Effector memory CD4-positive, alpha-beta T cell (primary cell): ENCODE data around the gene SEMA4D.
"Not testable (repeated sequence)": the region's sequence is repeated elsewhere in the genome, so short reads cannot be mapped to it uniquely, and the experiment has no call there.

Source experiments
- DNase-seq, 3 donors: peaks; one replicate each; pipeline ENCODE4 v3.0.0-alpha.2; 2020
- H3K27ac ChIP-seq: 2 replicates; pipeline ENCODE4 v1.7.0; 2013; ENCODE audit warnings: mild to moderate bottlenecking, low read length, moderate library complexity; ENCODE audit not compliant: insufficient read depth, poor library complexity, severe bottlenecking
- H3K27me3 ChIP-seq: replicated peaks from 2 replicates; pipeline ENCODE4 v1.7.0; 2013; ENCODE audit warnings: mild to moderate bottlenecking, low read length; ENCODE audit not compliant: insufficient read depth, control insufficient read depth, poor library complexity, severe bottlenecking
- H3K36me3 ChIP-seq: 2 replicates; pipeline ENCODE4 v1.7.0; 2013; ENCODE audit warnings: mild to moderate bottlenecking, low read length, moderate library complexity; ENCODE audit not compliant: control insufficient read depth, insufficient read depth
- H3K4me1 ChIP-seq: 2 replicates; pipeline ENCODE4 v1.7.0; 2013; ENCODE audit warnings: low read length, mild to moderate bottlenecking; ENCODE audit not compliant: control insufficient read depth, insufficient read depth, poor library complexity, severe bottlenecking
- H3K4me3 ChIP-seq: 2 replicates; pipeline ENCODE4 v1.7.0; 2013; ENCODE audit warnings: low read length, low read depth, mild to moderate bottlenecking; ENCODE audit not compliant: insufficient read depth, poor library complexity, severe bottlenecking
- H3K9me3 ChIP-seq: 2 replicates; pipeline ENCODE4 v1.7.0; 2013; ENCODE audit warnings: mild to moderate bottlenecking, low read length, moderate library complexity; ENCODE audit not compliant: control insufficient read depth

SEMA4D gene

DNA sequence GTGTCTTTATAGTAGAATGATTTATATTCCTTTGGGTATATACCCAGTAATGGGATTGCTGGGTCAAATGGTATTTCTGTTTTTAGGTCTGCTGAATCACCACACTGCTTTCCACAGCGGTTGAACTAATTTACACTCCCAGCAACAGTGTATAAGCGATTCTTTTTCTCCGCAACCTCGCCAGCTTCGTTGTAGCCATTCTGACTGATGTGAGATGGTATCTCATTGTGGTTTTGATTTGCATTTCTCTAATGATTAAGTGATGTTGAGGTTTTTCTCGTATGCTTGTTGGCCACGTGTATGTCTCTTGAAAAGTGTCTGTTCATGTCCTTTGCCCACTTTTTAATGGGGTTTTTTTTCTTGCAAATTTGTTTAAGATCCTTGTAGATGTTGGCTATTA is 154.1 kb downstream of the SEMA4D start:
- DNase-seq, result not testable (repeated sequence)

DNA sequence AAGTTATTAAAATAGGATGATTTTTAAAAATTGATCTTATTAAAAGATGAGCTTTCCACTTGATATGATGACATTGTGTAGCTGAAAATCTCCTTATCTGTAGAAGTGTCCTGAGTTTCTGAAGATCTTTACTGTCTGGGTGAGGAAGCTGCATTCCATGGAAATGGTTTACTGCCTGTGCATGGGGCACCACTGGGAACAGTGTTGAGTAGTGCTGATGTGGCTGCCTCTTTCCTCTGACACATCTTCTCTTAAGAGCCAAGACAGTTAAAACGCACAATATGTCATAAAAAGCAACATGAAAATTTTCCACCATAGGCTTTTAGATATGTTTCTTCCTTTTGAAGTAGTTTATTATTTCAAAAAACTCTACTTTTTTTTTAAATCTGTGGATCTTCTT is 155.0 kb downstream of the SEMA4D start:
- no peak for DNase-seq
- no peaks in the 10 kb centered on the region for H3K27me3 ChIP-seq
- H3K4me3 ChIP-seq, result no peak overlapping the region
- H3K4me1 ChIP-seq, result no peaks in the 10 kb centered on the region
- H3K27ac ChIP-seq, result no peak overlapping the region
- H3K36me3 ChIP-seq, result peaks cover 74% of the 10 kb centered on the region
- H3K9me3 ChIP-seq, result no peaks in the 10 kb centered on the region

More for the DNA sequence above, 154.1 kb downstream of the SEMA4D start:
- not testable (repeated sequence) for H3K4me3 ChIP-seq, H3K9me3 ChIP-seq, H3K27ac ChIP-seq, H3K4me1 ChIP-seq, H3K27me3 ChIP-seq
- H3K36me3 ChIP-seq, result peaks cover 81% of the 10 kb centered on the region

GRCh38 chr9:89342213-89342612 is 155.7 kb downstream of the SEMA4D start:
- no peaks in the 10 kb centered on the region for H3K9me3 ChIP-seq
- peaks cover 74% of the 10 kb centered on the region for H3K36me3 ChIP-seq
- no peak overlapping the region for H3K4me3 ChIP-seq
- no peak overlapping the region for H3K27ac ChIP-seq
- H3K4me1 ChIP-seq, result no peaks in the 10 kb centered on the region
- no peak for DNase-seq
- H3K27me3 ChIP-seq, result no peaks in the 10 kb centered on the region

- Histone ChIP-seq H3K4me1 (no peaks in the 10 kb centered on the region), H3K27me3 (no peaks in the 10 kb centered on the region), H3K4me3 (no peak overlapping the region), H3K36me3 (peaks cover 62% of the 10 kb centered on the region), H3K9me3 (no peaks in the 10 kb centered on the region), H3K27ac (no peak overlapping the region)
- no peak for DNase-seq
Observed at GRCh38 chr9:89340332-89340731, 157.6 kb downstream of the SEMA4D start.

- H3K36me3 ChIP-seq, result peaks cover 59% of the 10 kb centered on the region
- H3K27ac ChIP-seq, result no peak overlapping the region
- no peaks in the 10 kb centered on the region for H3K9me3 ChIP-seq
- no peaks in the 10 kb centered on the region for H3K27me3 ChIP-seq
- no peaks in the 10 kb centered on the region for H3K4me1 ChIP-seq
- H3K4me3 ChIP-seq, result no peak overlapping the region
- no peak for DNase-seq
Observed at GRCh38 chr9:89339807-89340206, 158.1 kb downstream of the SEMA4D start.

DNA sequence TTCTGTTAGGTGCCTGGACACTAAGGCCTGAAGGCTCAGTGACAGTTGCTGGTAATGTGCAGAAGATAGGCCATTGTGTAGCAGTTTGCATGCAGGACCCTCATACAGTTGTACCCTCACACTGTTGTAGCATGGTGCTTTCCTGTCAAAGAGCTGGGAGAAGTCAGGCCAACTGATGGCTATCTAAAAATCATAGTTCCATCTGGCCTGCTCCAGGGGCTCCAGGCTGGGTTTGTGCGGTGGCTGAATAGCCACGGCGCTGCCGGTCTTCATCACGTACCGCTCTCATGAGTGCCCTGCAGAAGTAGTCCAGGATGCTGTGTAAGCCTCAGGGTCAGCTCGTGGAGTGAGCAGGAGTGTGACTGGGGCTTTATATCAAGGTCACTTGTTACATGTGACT is 167.4 kb downstream of the SEMA4D start:
- Histone ChIP-seq H3K27ac (no peak overlapping the region), H3K27me3 (no peaks in the 10 kb centered on the region), H3K4me3 (no peak overlapping the region), H3K36me3 (peaks cover 75% of the 10 kb centered on the region), H3K9me3 (no peaks in the 10 kb centered on the region), H3K4me1 (no peaks in the 10 kb centered on the region)
- no peak for DNase-seq

- Histone ChIP-seq H3K36me3 (peaks cover 76% of the 10 kb centered on the region), H3K4me1 (no peaks in the 10 kb centered on the region), H3K27ac (no peak overlapping the region), H3K4me3 (no peak overlapping the region), H3K27me3 (no peaks in the 10 kb centered on the region), H3K9me3 (no peaks in the 10 kb centered on the region)
- no peak for DNase-seq
Observed at GRCh38 chr9:89329917-89330316, 168.0 kb downstream of the SEMA4D start.

DNA sequence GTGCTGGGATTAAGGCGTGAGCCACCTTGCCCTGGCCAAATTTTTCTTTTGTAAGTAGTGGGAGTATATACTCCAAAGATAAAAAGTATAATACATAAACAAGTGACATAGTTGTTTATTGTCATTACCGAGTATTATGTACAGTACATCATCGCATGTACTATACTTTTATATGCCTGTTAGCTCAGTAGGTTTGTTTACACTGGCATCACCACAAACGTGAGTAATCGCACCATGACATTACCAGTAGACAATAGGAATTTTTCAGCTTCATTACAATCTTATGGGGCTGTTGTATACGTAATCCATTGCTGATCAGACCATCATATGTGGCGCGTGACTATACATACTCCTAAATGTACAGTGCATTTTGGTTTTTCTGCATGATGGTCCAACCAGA is 169.8 kb downstream of the SEMA4D start:
- DNase-seq, result no peak
- Histone ChIP-seq H3K36me3 (peaks cover 67% of the 10 kb centered on the region), H3K4me1 (no peaks in the 10 kb centered on the region), H3K27me3 (no peaks in the 10 kb centered on the region), H3K4me3 (no peak overlapping the region), H3K9me3 (no peaks in the 10 kb centered on the region), H3K27ac (no peak overlapping the region)

DNA sequence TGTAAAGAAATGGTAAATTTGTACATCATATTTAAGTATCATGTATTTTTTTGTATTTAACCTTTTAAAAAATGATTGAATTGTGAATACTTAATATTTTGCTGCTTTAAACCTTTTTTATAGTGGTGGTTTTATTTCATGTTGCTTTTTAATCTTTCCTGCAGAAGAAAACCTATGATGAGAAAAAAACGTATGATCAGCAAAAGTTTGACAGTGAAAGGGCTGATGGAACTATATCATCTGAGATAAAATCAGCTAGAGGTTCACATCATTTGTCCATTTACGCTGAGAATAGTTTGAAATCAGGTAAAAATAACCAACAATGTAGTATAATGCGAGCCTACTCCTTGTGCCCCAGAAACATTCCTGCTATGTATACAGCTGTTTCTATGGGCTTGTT is 172.2 kb downstream of the SEMA4D start:
- no peak overlapping the region for H3K27ac ChIP-seq

DNA sequence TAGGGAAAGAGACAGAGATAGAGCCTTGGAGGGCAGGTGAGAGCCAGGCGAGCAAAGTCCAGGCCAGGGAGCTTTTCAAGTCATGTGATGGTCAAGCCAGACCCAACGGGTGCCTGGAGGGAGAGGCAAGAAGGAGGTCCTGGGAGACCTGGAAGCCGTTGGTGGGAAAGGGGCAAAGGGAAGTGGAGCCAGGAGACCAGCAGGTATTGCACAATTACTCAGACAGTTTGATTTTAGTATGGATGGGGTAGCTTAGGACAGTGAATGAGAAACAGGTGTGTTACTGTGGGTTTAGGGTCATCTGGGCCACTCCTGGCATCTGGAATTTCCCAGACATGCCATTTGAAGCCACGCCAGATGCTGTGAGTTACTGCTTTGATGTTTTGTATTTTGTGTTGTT is 174.5 kb downstream of the SEMA4D start:
- no peaks in the 10 kb centered on the region for H3K27me3 ChIP-seq
- peaks cover 10% of the 10 kb centered on the region for H3K4me1 ChIP-seq
- no peak overlapping the region for H3K4me3 ChIP-seq
- no peak for DNase-seq
- no peaks in the 10 kb centered on the region for H3K9me3 ChIP-seq
- no peak overlapping the region for H3K27ac ChIP-seq
- peaks cover 40% of the 10 kb centered on the region for H3K36me3 ChIP-seq

More for the DNA sequence above, 172.2 kb downstream of the SEMA4D start:
- Histone ChIP-seq H3K4me3 (no peak overlapping the region), H3K27me3 (no peaks in the 10 kb centered on the region), H3K36me3 (peaks cover 50% of the 10 kb centered on the region), H3K4me1 (no peaks in the 10 kb centered on the region), H3K9me3 (no peaks in the 10 kb centered on the region)
- no peak for DNase-seq
